Caco-2 (cell line): Measurements from ENCODE around the gene HTT. TPM values are rescaled to one million over a fixed set of nuclear protein-coding genes. Genes with fewer than 3 reads are reported as not detected.

Source experiments
- BruUV-seq: library from RNA; stranded (reverse); fragments of 400-500 nt; replicated peaks from 2 replicates; lab custom pipeline; 2021; lab: Mats Ljungman, UMichigan
- CTCF ChIA-PET: fragments of 300-600 bp; sonication (Branson Sonifier 250); formaldehyde crosslinking; loops from one replicate; lab custom pipeline; 2022; ENCODE audit warnings: antibody characterized with exemption; lab: Charles Lee
- POLR2A ChIA-PET: fragments of 300-600 bp; sonication (Branson Sonifier 250); formaldehyde crosslinking; loops from one replicate; lab custom pipeline; 2022; ENCODE audit warnings: antibody characterized with exemption; lab: Charles Lee
- DNase-seq, 2 experiments: peaks; one replicate each; pipeline versions ENCODE4 v3.0.0 to v3.0.0-alpha.2; 2020 to 2022
- H3K27me3 ChIP-seq: replicated peaks from 2 replicates; pipeline ENCODE4 v1.6.0; 2011; ENCODE audit warnings: low read length; ENCODE audit not compliant: control insufficient read depth, insufficient read depth
- H3K36me3 ChIP-seq: 2 replicates; pipeline ENCODE4 v1.5.1; 2011; ENCODE audit warnings: low read length; ENCODE audit not compliant: control insufficient read depth, insufficient read depth
- H3K4me1 ChIP-seq: fragments of 250-450 bp; sonication (Bioruptor Pico); 2 replicates; pipeline ENCODE4 v1.5.1; 2020; ENCODE audit warnings: mild to moderate bottlenecking
- H3K4me3 ChIP-seq: 2 replicates; pipeline ENCODE4 v1.5.1; 2011; ENCODE audit warnings: low read depth, mild to moderate bottlenecking, control low read depth, low read length
- H3K9me3 ChIP-seq: fragments of 250-450 bp; sonication (Bioruptor Pico); 2 replicates; pipeline ENCODE4 v1.5.1; 2020; ENCODE audit warnings: mild to moderate bottlenecking, moderate library complexity
- H3K27ac Mint-ChIP-seq: one replicate; pipeline ENCODE4 v1.8.0; 2022; ENCODE audit warnings: mixed read lengths; ENCODE audit not compliant: unreplicated experiment
- H3K27me3 Mint-ChIP-seq: one replicate; pipeline ENCODE4 v1.8.0; 2022; ENCODE audit warnings: mixed read lengths; ENCODE audit not compliant: insufficient read depth, unreplicated experiment
- H3K36me3 Mint-ChIP-seq: one replicate; pipeline ENCODE4 v1.8.0; 2022; ENCODE audit warnings: mild to moderate bottlenecking, mixed read lengths; ENCODE audit not compliant: insufficient read depth, unreplicated experiment
- H3K4me1 Mint-ChIP-seq: one replicate; pipeline ENCODE4 v1.8.0; 2022; ENCODE audit warnings: low read depth, mixed read lengths; ENCODE audit not compliant: unreplicated experiment
- H3K4me3 Mint-ChIP-seq: one replicate; pipeline ENCODE4 v1.8.0; 2022; ENCODE audit warnings: mild to moderate bottlenecking, moderate library complexity, mixed read lengths; ENCODE audit not compliant: unreplicated experiment
- H3K9me3 Mint-ChIP-seq: one replicate; pipeline ENCODE4 v1.8.0; 2022; ENCODE audit warnings: mixed read lengths; ENCODE audit not compliant: unreplicated experiment
- intact Hi-C: fragments of 100-400 bp; cut with micrococcal nuclease; formaldehyde crosslinking; loops from one replicate; pipeline ENCODE4 v1.10.0; 2022; ENCODE audit not compliant: unreplicated experiment
- total RNA-seq: library from RNA; stranded (reverse); gene quantifications from 2 replicates; pipeline ENCODE4 v1.2.3, GENCODE V29; 2022
- TF ChIP-seq, protein P1 (sequence below), 2 experiments: fragments of 200-600 bp in 1 of 2; IDR thresholded peaks; 1 replicate in 1 of 2; 2 replicates in 1 of 2; pipeline versions ENCODE4 v1.5.1 to v1.8.0; 2011 to 2022; ENCODE audit warnings: antibody characterized with exemption in 1 of 2, control low read depth in 1 of 2, inconsistent platforms in 1 of 2, low read depth in 1 of 2, low read length in 1 of 2, mild to moderate bottlenecking in 1 of 2, moderate library complexity in 1 of 2; ENCODE audit not compliant: insufficient read depth in 1 of 2, severe bottlenecking in 1 of 2, unreplicated experiment in 1 of 2

Gene HTT
- total RNA-seq, 1 experiment from 2014 or later, result 63.3 TPM

DNA sequence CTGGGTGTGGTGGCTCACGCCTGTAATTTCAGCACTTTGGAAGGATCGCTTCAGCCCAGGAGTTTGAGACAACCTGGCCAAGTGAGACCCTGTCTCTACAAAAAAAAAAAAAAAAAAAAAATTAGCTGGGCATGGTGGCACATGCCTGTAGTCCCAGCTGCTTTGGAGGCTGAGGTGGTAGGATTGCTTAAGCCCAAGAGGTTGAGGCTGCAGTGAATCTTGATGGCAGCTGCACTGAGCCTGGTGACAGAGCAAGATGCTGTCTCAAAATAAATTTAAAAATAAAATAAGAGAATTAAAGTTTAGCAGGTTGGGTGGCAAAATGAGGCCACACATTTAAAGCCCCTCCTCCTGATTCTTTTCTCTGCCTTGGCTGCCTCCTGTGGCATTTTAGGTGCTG is 47.1 kb downstream of the HTT start:
- peaks cover 44% of the 10 kb centered on the region for H3K36me3 Mint-ChIP-seq
- no peaks in the 10 kb centered on the region for H3K27me3 Mint-ChIP-seq
- no peaks in the 10 kb centered on the region for H3K4me1 ChIP-seq
- no peak overlapping the region for H3K27ac Mint-ChIP-seq
- no peak overlapping the region for H3K4me3 ChIP-seq
- intact Hi-C loops, result no loop called here
- no peaks in the 10 kb centered on the region for H3K9me3 ChIP-seq
- TF ChIP-seq, protein P1, sequence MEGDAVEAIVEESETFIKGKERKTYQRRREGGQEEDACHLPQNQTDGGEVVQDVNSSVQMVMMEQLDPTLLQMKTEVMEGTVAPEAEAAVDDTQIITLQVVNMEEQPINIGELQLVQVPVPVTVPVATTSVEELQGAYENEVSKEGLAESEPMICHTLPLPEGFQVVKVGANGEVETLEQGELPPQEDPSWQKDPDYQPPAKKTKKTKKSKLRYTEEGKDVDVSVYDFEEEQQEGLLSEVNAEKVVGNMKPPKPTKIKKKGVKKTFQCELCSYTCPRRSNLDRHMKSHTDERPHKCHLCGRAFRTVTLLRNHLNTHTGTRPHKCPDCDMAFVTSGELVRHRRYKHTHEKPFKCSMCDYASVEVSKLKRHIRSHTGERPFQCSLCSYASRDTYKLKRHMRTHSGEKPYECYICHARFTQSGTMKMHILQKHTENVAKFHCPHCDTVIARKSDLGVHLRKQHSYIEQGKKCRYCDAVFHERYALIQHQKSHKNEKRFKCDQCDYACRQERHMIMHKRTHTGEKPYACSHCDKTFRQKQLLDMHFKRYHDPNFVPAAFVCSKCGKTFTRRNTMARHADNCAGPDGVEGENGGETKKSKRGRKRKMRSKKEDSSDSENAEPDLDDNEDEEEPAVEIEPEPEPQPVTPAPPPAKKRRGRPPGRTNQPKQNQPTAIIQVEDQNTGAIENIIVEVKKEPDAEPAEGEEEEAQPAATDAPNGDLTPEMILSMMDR (IDR thresholded peaks at IDR 0.05; ENCODE audit: insufficient read depth in 1 of 2, low read depth in 1 of 2, low read length in 1 of 2, severe bottlenecking in 1 of 2, unreplicated experiment in 1 of 2), result no peak
- CTCF ChIA-PET, result no interaction called here
- H3K9me3 Mint-ChIP-seq, result no peaks in the 10 kb centered on the region
- H3K36me3 ChIP-seq, result peaks cover 2% of the 10 kb centered on the region; the same call in 1 of the 2 replicates
- H3K27me3 ChIP-seq, result no peaks in the 10 kb centered on the region
- POLR2A ChIA-PET, result no interaction called here
- no peaks in the 10 kb centered on the region for H3K4me1 Mint-ChIP-seq
- no peak for DNase-seq
- H3K4me3 Mint-ChIP-seq, result no peak overlapping the region
- no TSS peak for BruUV-seq

DNA sequence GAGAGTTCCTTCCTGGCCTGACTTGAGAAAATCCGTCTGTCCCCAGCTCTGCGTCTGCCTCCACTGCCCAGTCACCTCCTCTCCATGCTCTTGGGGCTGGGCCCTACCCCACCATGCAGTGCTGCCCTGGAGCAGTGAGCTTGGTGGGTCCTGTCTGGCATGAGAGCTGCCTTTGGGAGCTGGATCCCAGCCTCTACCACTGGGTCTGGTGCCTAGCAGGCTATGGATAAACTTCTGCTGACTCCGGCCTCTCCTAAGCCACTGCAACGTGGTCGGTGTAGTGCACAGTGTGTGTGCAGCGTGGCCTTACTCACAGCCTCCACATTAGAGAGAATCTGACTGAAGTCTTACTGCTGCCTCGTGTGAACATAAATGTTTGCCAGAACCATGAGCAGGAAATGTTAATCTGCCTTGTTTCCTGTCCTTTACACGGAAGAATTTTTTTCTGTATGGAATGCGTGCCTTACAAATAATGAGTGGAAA is 47.6 kb downstream of the HTT start:
- H3K27ac Mint-ChIP-seq, result no peak overlapping the region

DNA sequence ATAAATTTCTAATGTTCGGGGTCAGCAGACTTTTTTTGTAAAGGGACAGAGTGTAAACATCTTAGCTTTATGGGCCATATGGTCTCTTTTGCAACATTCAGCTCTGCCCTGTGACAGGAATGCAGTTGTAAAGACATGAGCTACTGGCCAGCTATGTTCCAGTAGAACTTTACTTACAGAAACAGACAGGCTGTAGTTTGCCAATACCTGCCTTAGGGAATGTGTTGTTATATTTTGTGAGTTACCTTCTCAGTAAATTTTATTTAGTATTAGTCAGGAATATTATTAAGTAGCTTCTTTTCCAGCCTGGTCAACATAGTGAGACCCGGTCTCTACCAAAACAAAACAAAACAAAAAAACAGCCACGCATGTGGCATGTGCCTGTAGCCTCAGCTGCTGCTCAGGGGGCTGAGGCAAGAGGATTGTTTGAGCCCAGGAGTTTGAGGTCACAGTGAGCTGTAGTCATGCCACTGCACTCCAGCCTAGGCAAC is 48.7 kb downstream of the HTT start:
- ChIA-PET CTCF (interaction anchor here (0.6 to 0.9 kb wide), 2 partner anchors 15 to 37 kb away, joined by 3 read pairs; no protein-coding TSS in a partner anchor), POLR2A (no interaction called here)
- Histone ChIP-seq H3K36me3 (peaks cover 2% of the 10 kb centered on the region; the same call in 1 of the 2 replicates), H3K9me3 (no peaks in the 10 kb centered on the region), H3K4me1 (no peaks in the 10 kb centered on the region), H3K27me3 (no peaks in the 10 kb centered on the region), H3K4me3 (no peak overlapping the region)
- Mint-ChIP-seq H3K27ac (no peak overlapping the region), H3K36me3 (peaks cover 34% of the 10 kb centered on the region), H3K4me3 (no peak overlapping the region), H3K9me3 (no peaks in the 10 kb centered on the region), H3K27me3 (no peaks in the 10 kb centered on the region), H3K4me1 (no peaks in the 10 kb centered on the region)
- DNase-seq, result no peak
- TF ChIP-seq, protein P1 (IDR thresholded peaks at IDR 0.05; ENCODE audit: insufficient read depth in 1 of 2, low read depth in 1 of 2, low read length in 1 of 2, severe bottlenecking in 1 of 2, unreplicated experiment in 1 of 2), result no peak
- intact Hi-C loops, result no loop called here
- no TSS peak for BruUV-seq

More for the DNA sequence above, 47.6 kb downstream of the HTT start:
- Histone ChIP-seq H3K9me3 (no peaks in the 10 kb centered on the region), H3K4me3 (no peak overlapping the region), H3K36me3 (peaks cover 2% of the 10 kb centered on the region; the same call in 1 of the 2 replicates), H3K27me3 (no peaks in the 10 kb centered on the region), H3K4me1 (no peaks in the 10 kb centered on the region)
- peaks cover 38% of the 10 kb centered on the region for H3K36me3 Mint-ChIP-seq
- no peaks in the 10 kb centered on the region for H3K27me3 Mint-ChIP-seq
- DNase-seq, result no peak
- CTCF ChIA-PET, result no interaction called here
- H3K9me3 Mint-ChIP-seq, result no peaks in the 10 kb centered on the region
- intact Hi-C loops, result no loop called here
- no peaks in the 10 kb centered on the region for H3K4me1 Mint-ChIP-seq
- no TSS peak for BruUV-seq
- no peak overlapping the region for H3K4me3 Mint-ChIP-seq
- POLR2A ChIA-PET, result no interaction called here
- TF ChIP-seq, protein P1 (IDR thresholded peaks at IDR 0.05; ENCODE audit: insufficient read depth in 1 of 2, low read depth in 1 of 2, low read length in 1 of 2, severe bottlenecking in 1 of 2, unreplicated experiment in 1 of 2), result no peak
